IMR-90 (cell line): ENCODE results near the gene LRRC58. TPM values are rescaled to one million over a fixed set of nuclear protein-coding genes. Genes with fewer than 3 reads are reported as not detected.

ENCODE experiments used
- ATAC-seq: fragments of 200-7000 bp; cut with Tn5 transposase; 2 replicates; pipeline ENCODE4 v1.9.1; 2020; ENCODE audit warnings: low read depth, mild to moderate bottlenecking, moderate library complexity
- BruUV-seq: library from RNA; stranded (reverse); fragments of 400-500 nt; replicated peaks from 2 replicates; lab custom pipeline; 2021; lab: Mats Ljungman, UMichigan
- CTCF ChIA-PET: fragments of 300-600 bp; formaldehyde crosslinking; extraction: SDS; loops from one replicate; lab custom pipeline; 2021; ENCODE audit warnings: antibody characterized with exemption; lab: Yijun Ruan, JAX
- POLR2A ChIA-PET: fragments of 300-600 bp; sonication (Branson Sonifier 250); formaldehyde crosslinking; loops from one replicate; lab custom pipeline; 2022; ENCODE audit warnings: antibody characterized with exemption; ENCODE audit not compliant: unreplicated experiment; lab: Charles Lee
- DNase-seq: peaks from one replicate; pipeline ENCODE4 v3.0.0; 2013
- H2AFZ ChIP-seq: replicated peaks from 2 replicates; pipeline ENCODE3; 2013; ENCODE audit warnings: low read length, mild to moderate bottlenecking; ENCODE audit not compliant: poor library complexity
- H2AK5ac ChIP-seq: 2 replicates; pipeline ENCODE4 v1.6.1; 2013; ENCODE audit warnings: low read depth, low read length, inconsistent platforms
- H2AK9ac ChIP-seq: replicated peaks from 2 replicates; pipeline ENCODE3; 2013; ENCODE audit warnings: mild to moderate bottlenecking, low read depth, low read length, moderate library complexity; ENCODE audit not compliant: poor library complexity
- H2BK120ac ChIP-seq: 2 replicates; pipeline ENCODE4 v1.6.1; 2013; ENCODE audit warnings: low read depth, low read length, inconsistent platforms
- H2BK15ac ChIP-seq: 3 replicates; pipeline ENCODE4 v1.6.1; 2013; ENCODE audit warnings: low read depth, low read length, inconsistent platforms
- H2BK20ac ChIP-seq: 2 replicates; pipeline ENCODE4 v1.6.1; 2013; ENCODE audit warnings: low read depth, mild to moderate bottlenecking, inconsistent platforms, low read length, moderate library complexity
- H2BK5ac ChIP-seq: 2 replicates; pipeline ENCODE4 v1.6.1; 2013; ENCODE audit warnings: mild to moderate bottlenecking, low read depth, low read length, inconsistent platforms; ENCODE audit not compliant: poor library complexity, severe bottlenecking
- H3K14ac ChIP-seq: replicated peaks from 2 replicates; pipeline ENCODE4 v1.6.1; 2013; ENCODE audit warnings: low read depth, low read length, inconsistent platforms
- H3K18ac ChIP-seq: 2 replicates; pipeline ENCODE4 v1.6.1; 2013; ENCODE audit warnings: low read depth, low read length, control low read depth
- H3K23ac ChIP-seq: 2 replicates; pipeline ENCODE4 v1.6.1; 2013; ENCODE audit warnings: low read depth, low read length, inconsistent platforms
- H3K27ac ChIP-seq: 2 replicates; pipeline ENCODE4 v1.5.1; 2013; ENCODE audit warnings: mild to moderate bottlenecking, control low read depth, low read length; ENCODE audit not compliant: insufficient read depth
- H3K27me3 ChIP-seq: 2 replicates; pipeline ENCODE4 v1.6.1; 2013; ENCODE audit warnings: low read length; ENCODE audit not compliant: control insufficient read depth, insufficient read depth
- H3K36me3 ChIP-seq: 2 replicates; pipeline ENCODE4 v1.6.1; 2013; ENCODE audit warnings: low read length, mixed read lengths; ENCODE audit not compliant: control insufficient read depth, insufficient read depth
- H3K4ac ChIP-seq: 2 replicates; pipeline ENCODE4 v1.6.1; 2013; ENCODE audit warnings: low read depth, low read length, inconsistent platforms
- H3K4me1 ChIP-seq: 2 replicates; pipeline ENCODE4 v1.6.1; 2013; ENCODE audit warnings: low read length, mixed read lengths; ENCODE audit not compliant: control insufficient read depth, insufficient read depth
- H3K4me2 ChIP-seq: 2 replicates; pipeline ENCODE4 v1.6.1; 2013; ENCODE audit warnings: low read depth, mild to moderate bottlenecking, control low read depth, low read length, moderate library complexity
- H3K4me3 ChIP-seq: 2 replicates; pipeline ENCODE4 v1.5.1; 2013; ENCODE audit warnings: low read depth, mild to moderate bottlenecking, control low read depth, low read length, moderate library complexity; ENCODE audit not compliant: insufficient read depth
- H3K56ac ChIP-seq: 2 replicates; pipeline ENCODE4 v1.6.1; 2013; ENCODE audit warnings: low read length, inconsistent platforms; ENCODE audit not compliant: insufficient read depth; ENCODE audit errors: extremely low read depth
- H3K79me1 ChIP-seq, 2 experiments: 2 replicates each; pipeline ENCODE4 v1.6.1; 2013; ENCODE audit warnings: low read length in 2 of 2, inconsistent platforms in 1 of 2, low read depth in 1 of 2
- H3K9ac ChIP-seq: 2 replicates; pipeline ENCODE4 v1.6.1; 2013; ENCODE audit warnings: low read depth, low read length, control low read depth
- H3K9me1 ChIP-seq: 2 replicates; pipeline ENCODE4 v1.6.1; 2013; ENCODE audit warnings: low read length, inconsistent platforms; ENCODE audit not compliant: insufficient read depth
- H3K9me3 ChIP-seq: 2 replicates; pipeline ENCODE4 v1.6.1; 2013; ENCODE audit warnings: low read length; ENCODE audit not compliant: control insufficient read depth, insufficient read depth
- H4K20me1 ChIP-seq: 2 replicates; pipeline ENCODE4 v1.6.1; 2013; ENCODE audit warnings: low read length, inconsistent platforms; ENCODE audit not compliant: insufficient read depth
- H4K5ac ChIP-seq: 2 replicates; pipeline ENCODE4 v1.6.1; 2013; ENCODE audit warnings: mild to moderate bottlenecking, low read depth, low read length, control low read depth
- H4K8ac ChIP-seq, 2 experiments: 2 replicates each; pipeline ENCODE4 v1.6.1; 2013; ENCODE audit warnings: low read depth in 2 of 2, low read length in 2 of 2, control low read depth in 1 of 2, inconsistent platforms in 1 of 2
- H4K91ac ChIP-seq: 2 replicates; pipeline ENCODE4 v1.6.1; 2013; ENCODE audit warnings: low read depth, low read length, inconsistent platforms; ENCODE audit not compliant: insufficient read depth
- ELK1 ChIP-seq: fragments of 150-350 bp; IDR thresholded peaks from 2 replicates; pipeline ENCODE4 v1.6.1; 2016; ENCODE audit warnings: low read depth, mild to moderate bottlenecking, low read length, moderate library complexity, borderline replicate concordance
- FOS ChIP-seq: fragments of 150-350 bp; IDR thresholded peaks from 2 replicates; pipeline ENCODE4 v1.6.1; 2016; ENCODE audit warnings: low read depth, low read length
- MAZ ChIP-seq: IDR thresholded peaks from 2 replicates; pipeline ENCODE4 v1.6.1; 2012; ENCODE audit warnings: low read depth, mild to moderate bottlenecking, low read length, improper control_type of control experiment, moderate library complexity, borderline replicate concordance
- MXI1 ChIP-seq: IDR thresholded peaks from 2 replicates; pipeline ENCODE4 v1.6.1; 2012; ENCODE audit warnings: low read depth, mild to moderate bottlenecking, low read length, moderate library complexity, borderline replicate concordance
- NFE2L2 ChIP-seq: fragments of 150-350 bp; IDR thresholded peaks from 2 replicates; pipeline ENCODE4 v1.6.1; 2016; ENCODE audit warnings: low read depth, mild to moderate bottlenecking, low read length
- POLR2A ChIP-seq: IDR thresholded peaks from 2 replicates; pipeline ENCODE4 v1.6.1; 2012; ENCODE audit warnings: mild to moderate bottlenecking, low read depth, low read length
- RCOR1 ChIP-seq: IDR thresholded peaks from 2 replicates; pipeline ENCODE4 v1.6.1; 2012; ENCODE audit warnings: mild to moderate bottlenecking, low read length, improper control_type of control experiment; ENCODE audit not compliant: insufficient replicate concordance
- SMC3 ChIP-seq: fragments of 150-350 bp; IDR thresholded peaks from 2 replicates; pipeline ENCODE4 v1.6.1; 2016; ENCODE audit warnings: low read depth, mild to moderate bottlenecking, antibody characterized with exemption, low read length, moderate library complexity
- USF2 ChIP-seq: fragments of 150-350 bp; IDR thresholded peaks from 2 replicates; pipeline ENCODE4 v1.6.1; 2017; ENCODE audit warnings: mild to moderate bottlenecking, antibody characterized with exemption, low read length, low read depth
- WGBS, 2 experiments: methylation state at CpG; one replicate each; pipeline versions ENCODE4 v1.1.5 to v1.1.7; 2013; ENCODE audit warnings: missing lambda C conversion rate in 2 of 2; ENCODE audit not compliant: insufficient read length in 1 of 2; ENCODE audit errors: extremely low coverage in 2 of 2; 5-methylcytosine and 5-hydroxymethylcytosine counted together
- dilution Hi-C: fragments of 300-500 bp; cut with HindIII; formaldehyde crosslinking; loops from one replicate; pipeline ENCODE4 v1.14.3; 2018; ENCODE audit warnings: low sequenced_read_pairs; ENCODE audit not compliant: unreplicated experiment
- in situ Hi-C: fragments of 300-500 bp; cut with MboI; formaldehyde crosslinking; loops from 3 replicates; pipeline ENCODE4 v1.14.3; 2019; ENCODE audit warnings: low sequenced_read_pairs, inconsistent platforms, mixed read lengths
- intact Hi-C: fragments of 100-400 bp; cut with micrococcal nuclease; formaldehyde crosslinking; loops from 2 replicates; pipeline ENCODE4 v1.10.0; 2022
- polyA plus RNA-seq, 3 experiments: library from polyadenylated mRNA; depleted of rRNA; stranded (reverse); fragments of >200 nt; gene quantifications; 2 replicates each; pipeline ENCODE4 v1.2.3, GENCODE V29; 2012; ENCODE audit warnings: low replicate concordance in 1 of 3
- total RNA-seq: library from RNA; depleted of rRNA; stranded (reverse); fragments of >200 nt; gene quantifications from 2 replicates; pipeline ENCODE4 v1.2.3, GENCODE V29; 2012

Gene LRRC58
- total and polyA plus RNA-seq, 2 of the 4 experiments (the other 2 are of a cell fraction): 5.0 to 13.4 TPM

- 60% methylated on average over 1 of the region's 3 CpGs; no CpG with 5 or more reads in 1 of the 2 experiments for WGBS, 2 experiments
- CTCF ChIA-PET: no interaction called here
- intact Hi-C loops: no loop called here
Observed at GRCh38 chr3:120281261-120281660, 67.9 kb downstream of the LRRC58 start.

More at GRCh38 chr3:120281261-120281660, 67.9 kb downstream of the LRRC58 start:
- no peak overlapping the region for H3K4me3 ChIP-seq
- TF ChIP-seq USF2: no peak
- TF ChIP-seq MAZ: no peak
- no peak for TF ChIP-seq ELK1
- no peak for TF ChIP-seq FOS
- TF ChIP-seq RCOR1: no peak
- TF ChIP-seq NFE2L2: no peak
- no peak for TF ChIP-seq POLR2A
- no peak for TF ChIP-seq MXI1
- no peak for TF ChIP-seq SMC3
- in situ Hi-C loops (no loop called here), dilution Hi-C loops (no loop called here)
- no peaks in the 10 kb centered on the region for H3K9me3 ChIP-seq
- H3K27me3 ChIP-seq: peaks cover 49% of the 10 kb centered on the region
- no peak overlapping the region for H2BK5ac ChIP-seq
- H3K4me1 ChIP-seq: no peaks in the 10 kb centered on the region
- H2AK5ac ChIP-seq: no peak overlapping the region
- no peak overlapping the region for H3K18ac ChIP-seq
- no peak overlapping the region for H3K4me2 ChIP-seq
- no peak overlapping the region for H3K14ac ChIP-seq
- POLR2A ChIA-PET: no interaction called here
- H3K36me3 ChIP-seq: no peaks in the 10 kb centered on the region
- ATAC-seq (no peak), DNase-seq (no peak)
- H3K56ac ChIP-seq: no peak overlapping the region
- H2BK20ac ChIP-seq: no peak overlapping the region
- no peak overlapping the region for H3K9ac ChIP-seq
- H3K79me1 ChIP-seq: no peaks in the 10 kb centered on the region
- H2BK120ac ChIP-seq: no peak overlapping the region
- H3K27ac ChIP-seq: no peak overlapping the region
- no peak overlapping the region for H3K23ac ChIP-seq
- H4K20me1 ChIP-seq: no peaks in the 10 kb centered on the region
- no TSS peak for BruUV-seq
- H3K4ac ChIP-seq: no peak overlapping the region
- H3K9me1 ChIP-seq: no peaks in the 10 kb centered on the region; the same call in 1 of the 2 replicates
- no peak overlapping the region for H4K5ac ChIP-seq
- H2AK9ac ChIP-seq: no peak overlapping the region
- H4K91ac ChIP-seq: no peak overlapping the region
- H2BK15ac ChIP-seq: no peak overlapping the region
- no peak overlapping the region for H4K8ac ChIP-seq
- no peak overlapping the region for H2AFZ ChIP-seq
